ES-I3 (cell line): Measurements from ENCODE around the gene B3GALT5.

Experiments
- H3K36me3 ChIP-seq: 2 replicates; pipeline ENCODE4 v1.6.1; 2013; ENCODE audit warnings: mild to moderate bottlenecking, low read length, control low read depth, moderate library complexity; ENCODE audit not compliant: insufficient read depth
- H3K4me1 ChIP-seq: 2 replicates; pipeline ENCODE4 v1.6.1; 2013; ENCODE audit warnings: mild to moderate bottlenecking, control low read depth, low read length; ENCODE audit not compliant: insufficient read depth
- H3K9ac ChIP-seq: 2 replicates; pipeline ENCODE4 v1.6.1; 2013; ENCODE audit warnings: low read depth, mild to moderate bottlenecking, low read length, moderate library complexity
- H3K9me3 ChIP-seq: 2 replicates; pipeline ENCODE4 v1.6.1; 2013; ENCODE audit warnings: mild to moderate bottlenecking, low read length, moderate library complexity; ENCODE audit not compliant: control insufficient read depth, insufficient read depth

The B3GALT5 gene

DNA sequence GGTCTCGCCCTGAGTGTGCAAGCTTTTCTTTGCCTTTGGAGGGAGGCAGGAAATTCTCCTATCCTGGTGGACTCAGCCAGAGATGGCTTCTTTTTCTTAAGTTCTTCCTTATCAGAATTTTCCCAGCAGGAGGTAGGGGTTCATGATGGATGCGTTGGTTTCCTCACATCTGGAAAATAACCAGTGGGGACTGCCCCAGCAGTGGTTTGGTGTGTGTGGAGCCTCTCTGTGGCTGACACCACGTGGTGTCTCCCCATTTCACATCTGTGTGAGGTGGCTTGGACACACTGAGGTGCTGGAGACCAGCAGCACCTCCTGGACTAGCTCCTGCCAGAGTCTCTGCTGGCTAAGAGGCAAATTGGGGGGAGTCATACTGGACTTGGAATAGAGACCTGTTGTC is 32.6 kb downstream of the B3GALT5 start:
- Histone ChIP-seq H3K4me1 (peaks cover 47% of the 10 kb centered on the region), H3K36me3 (peaks cover 5% of the 10 kb centered on the region; the same call in 1 of the 2 replicates), H3K9me3 (no peaks in the 10 kb centered on the region), H3K9ac (no peak overlapping the region)

DNA sequence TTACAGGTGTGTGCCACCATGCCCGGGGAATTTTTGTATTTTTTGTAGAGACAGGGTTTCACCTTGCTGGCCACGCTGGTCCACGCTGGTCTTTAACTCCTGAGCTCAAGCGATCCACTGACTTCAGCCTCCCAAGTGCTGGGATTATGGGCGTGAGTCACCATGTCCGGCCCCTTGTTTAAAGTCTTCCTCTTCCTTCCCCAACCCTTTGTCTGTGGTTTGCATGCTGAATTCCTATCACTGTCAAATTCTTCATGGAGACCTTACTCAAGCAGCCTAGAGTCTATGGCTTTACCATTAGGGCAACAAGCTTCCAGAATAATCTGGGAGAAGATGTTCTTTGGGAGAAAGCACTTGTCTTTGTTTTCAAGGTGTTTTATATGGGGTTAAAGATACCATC is 34.7 kb downstream of the B3GALT5 start:
- Histone ChIP-seq H3K4me1 (peaks cover 40% of the 10 kb centered on the region), H3K9ac (no peak overlapping the region), H3K36me3 (peaks cover 10% of the 10 kb centered on the region; the same call in 1 of the 2 replicates), H3K9me3 (no peaks in the 10 kb centered on the region)

DNA sequence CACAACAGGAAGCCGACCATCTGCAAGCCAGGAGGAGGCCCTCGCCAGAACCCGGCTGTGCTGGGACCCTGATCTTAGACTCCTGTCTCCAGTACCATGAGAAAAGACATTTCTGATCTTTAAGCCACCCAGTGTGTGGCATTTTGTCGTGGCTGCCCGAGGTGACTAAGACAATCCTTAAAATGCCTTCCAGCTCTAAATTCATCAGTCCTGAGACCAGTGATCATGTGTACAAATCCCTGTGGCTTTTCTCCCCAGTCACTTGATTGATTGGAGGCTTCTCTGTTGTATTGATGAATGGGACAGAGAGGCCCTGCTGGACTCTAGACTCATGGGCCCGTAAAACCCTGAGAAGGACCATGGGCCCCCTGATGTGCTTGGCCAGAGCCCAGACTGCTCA is 36.1 kb downstream of the B3GALT5 start:
- H3K4me1 ChIP-seq, result peaks cover 26% of the 10 kb centered on the region
- H3K9ac ChIP-seq, result no peak overlapping the region
- H3K36me3 ChIP-seq, result peaks cover 14% of the 10 kb centered on the region; the same call in 1 of the 2 replicates
- H3K9me3 ChIP-seq, result peaks cover 5% of the 10 kb centered on the region

DNA sequence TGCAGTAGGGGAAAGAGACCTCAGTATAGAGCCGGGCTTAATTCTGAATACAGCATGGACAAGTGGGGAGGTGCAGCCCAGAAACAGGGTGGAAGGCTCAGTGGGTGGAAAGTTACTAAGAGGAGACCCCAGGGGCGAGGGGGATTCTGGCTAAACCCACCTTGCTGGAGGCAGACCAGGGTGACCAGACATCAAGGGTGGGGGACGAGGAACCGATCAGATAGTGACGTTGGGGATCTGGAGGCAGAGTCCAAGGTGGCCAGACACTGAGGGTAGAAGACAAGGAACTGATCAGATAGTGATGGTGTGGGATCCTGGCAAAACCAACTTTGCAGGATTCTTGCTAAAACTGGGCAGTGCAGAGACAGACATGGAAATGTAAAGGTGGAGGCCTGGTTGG is 36.8 kb downstream of the B3GALT5 start:
- H3K9ac ChIP-seq, result no peak overlapping the region
- peaks cover 5% of the 10 kb centered on the region for H3K9me3 ChIP-seq
- H3K36me3 ChIP-seq, result peaks cover 14% of the 10 kb centered on the region; the same call in 1 of the 2 replicates
- H3K4me1 ChIP-seq, result peaks cover 20% of the 10 kb centered on the region

DNA sequence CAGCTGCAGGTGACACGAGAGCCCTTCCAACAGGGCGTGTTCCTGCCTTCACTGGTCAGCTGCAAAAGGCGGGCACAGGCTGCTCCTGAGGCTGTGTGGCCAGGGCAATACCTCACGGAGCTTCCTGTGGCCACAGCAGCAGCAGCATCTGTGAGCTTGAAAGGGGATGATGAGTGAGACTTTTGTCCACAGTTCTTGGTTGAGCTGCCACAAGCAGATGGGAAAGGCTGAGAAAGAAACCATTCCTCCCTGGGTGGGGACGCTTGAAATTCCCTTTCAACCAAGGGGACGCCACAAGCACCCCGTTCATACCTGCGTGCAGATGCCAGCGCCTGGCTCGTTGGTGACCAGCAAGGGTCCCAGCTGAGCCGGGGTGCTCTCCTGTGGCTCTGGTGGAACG is 37.6 kb downstream of the B3GALT5 start:
- Histone ChIP-seq H3K4me1 (peaks cover 15% of the 10 kb centered on the region; the same call in 1 of the 2 replicates), H3K9me3 (peaks cover 5% of the 10 kb centered on the region), H3K36me3 (peaks cover 14% of the 10 kb centered on the region; the same call in 1 of the 2 replicates), H3K9ac (no peak overlapping the region)

DNA sequence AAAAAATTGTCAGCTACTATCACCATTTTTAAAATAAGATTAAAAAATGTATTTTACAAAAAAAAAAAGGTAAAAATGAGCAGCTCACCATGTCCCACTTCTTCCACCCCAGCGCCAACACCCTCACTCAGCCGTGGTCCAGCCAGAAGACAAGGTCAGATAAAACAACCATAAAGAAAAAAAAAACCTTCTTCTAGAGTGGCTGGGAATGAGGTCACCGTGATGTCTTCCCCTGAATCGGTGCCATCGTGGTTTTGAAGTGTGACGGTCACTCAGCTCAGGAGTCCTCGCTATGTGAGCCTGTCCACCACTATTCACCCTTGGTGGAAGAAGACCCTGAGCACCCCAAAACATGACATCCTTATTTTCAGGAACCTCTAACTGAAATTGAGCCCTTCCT is 38.1 kb downstream of the B3GALT5 start:
- peaks cover 10% of the 10 kb centered on the region; the same call in 1 of the 2 replicates for H3K4me1 ChIP-seq
- H3K9me3 ChIP-seq, result peaks cover 5% of the 10 kb centered on the region
- no peak overlapping the region for H3K9ac ChIP-seq
- H3K36me3 ChIP-seq, result peaks cover 14% of the 10 kb centered on the region; the same call in 1 of the 2 replicates

DNA sequence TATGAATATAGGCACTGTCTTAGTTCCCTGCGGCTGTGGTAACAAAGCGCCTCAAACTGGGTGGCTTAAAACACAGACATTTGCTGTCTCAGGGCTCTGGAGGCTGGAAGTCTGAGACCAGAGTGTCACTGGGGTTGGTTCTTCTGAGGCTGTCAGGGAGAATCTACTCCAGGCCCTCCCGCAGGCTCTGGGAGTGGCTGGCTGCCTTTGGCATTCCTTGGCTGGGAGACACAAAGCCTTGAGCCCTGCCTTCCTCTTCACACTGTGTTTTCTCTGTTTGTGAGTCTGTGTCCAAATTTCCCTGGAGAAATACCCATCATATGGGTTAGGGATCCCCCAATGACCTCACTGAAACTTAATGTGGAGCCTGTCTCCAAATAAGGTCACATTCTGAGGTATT is 38.5 kb downstream of the B3GALT5 start:
- Histone ChIP-seq H3K9ac (no peak overlapping the region), H3K4me1 (peaks cover 9% of the 10 kb centered on the region; the same call in 1 of the 2 replicates), H3K9me3 (peaks cover 5% of the 10 kb centered on the region), H3K36me3 (peaks cover 14% of the 10 kb centered on the region; the same call in 1 of the 2 replicates)

DNA sequence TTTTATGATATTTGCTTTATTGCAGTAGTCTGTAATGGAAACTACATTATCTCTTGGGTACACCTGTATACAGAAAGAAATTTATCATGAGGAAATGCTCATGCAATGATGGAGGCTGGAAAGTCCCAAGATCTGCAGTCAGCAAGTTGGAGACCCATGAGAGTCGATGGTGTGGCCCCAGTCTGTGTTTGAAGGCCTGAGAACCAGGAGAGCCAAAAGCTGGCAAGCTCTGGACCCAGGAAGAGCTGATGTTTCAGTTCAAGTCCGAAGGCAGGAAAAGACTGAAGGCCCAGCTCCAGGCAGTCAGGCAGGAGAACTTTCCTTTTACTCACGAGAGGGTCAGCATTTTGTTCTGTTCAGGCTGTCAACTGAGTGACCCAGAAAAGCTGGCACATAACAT is 42.2 kb downstream of the B3GALT5 start:
- Histone ChIP-seq H3K4me1 (no peaks in the 10 kb centered on the region), H3K36me3 (peaks cover 14% of the 10 kb centered on the region), H3K9ac (no peak overlapping the region), H3K9me3 (peaks cover 5% of the 10 kb centered on the region)

DNA sequence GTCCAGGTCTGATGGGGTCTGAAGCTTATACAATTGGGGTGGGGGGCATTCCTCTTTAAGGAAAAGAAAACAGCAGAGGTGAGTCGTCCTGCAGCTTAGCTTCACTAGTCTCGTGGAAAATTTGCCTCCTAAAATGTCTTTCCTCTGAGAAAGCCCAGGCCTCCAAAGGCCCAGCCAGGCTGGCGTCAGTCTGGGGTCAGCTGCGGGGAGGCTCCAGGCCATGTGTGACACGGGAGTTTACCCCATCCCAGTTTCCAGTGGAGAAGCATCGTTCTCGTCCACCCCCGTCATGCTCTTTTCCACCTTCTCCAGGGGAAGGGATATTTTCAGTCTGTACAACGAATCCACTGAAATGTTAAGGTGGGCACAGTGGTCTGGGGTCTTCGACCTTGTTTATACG is 42.8 kb downstream of the B3GALT5 start:
- H3K36me3 ChIP-seq, result peaks cover 14% of the 10 kb centered on the region
- no peak overlapping the region for H3K9ac ChIP-seq
- H3K4me1 ChIP-seq, result peaks cover 1% of the 10 kb centered on the region; the same call in 1 of the 2 replicates
- H3K9me3 ChIP-seq, result peaks cover 5% of the 10 kb centered on the region

DNA sequence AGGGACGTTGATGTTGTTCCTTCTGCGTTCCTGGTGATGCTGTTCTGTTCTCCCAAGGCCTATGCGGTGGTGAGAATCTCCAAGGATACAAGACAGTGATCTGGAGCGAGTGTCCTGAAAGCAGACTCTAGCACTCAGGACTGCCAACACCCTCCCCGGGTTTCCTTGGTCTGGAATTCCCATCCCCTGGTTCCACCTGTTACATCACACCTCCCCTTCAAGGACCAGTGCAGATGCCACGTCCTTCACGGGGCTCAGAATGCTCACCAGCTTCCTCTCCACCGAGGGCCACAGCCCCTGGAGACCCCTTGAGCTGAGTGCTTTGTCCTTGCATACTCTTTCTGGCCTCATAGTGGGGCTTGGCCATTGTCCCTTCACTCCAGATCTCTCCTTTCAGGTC is 43.5 kb downstream of the B3GALT5 start:
- Histone ChIP-seq H3K36me3 (peaks cover 14% of the 10 kb centered on the region), H3K9me3 (peaks cover 5% of the 10 kb centered on the region), H3K9ac (no peak overlapping the region), H3K4me1 (peaks cover 4% of the 10 kb centered on the region; the same call in 1 of the 2 replicates)

DNA sequence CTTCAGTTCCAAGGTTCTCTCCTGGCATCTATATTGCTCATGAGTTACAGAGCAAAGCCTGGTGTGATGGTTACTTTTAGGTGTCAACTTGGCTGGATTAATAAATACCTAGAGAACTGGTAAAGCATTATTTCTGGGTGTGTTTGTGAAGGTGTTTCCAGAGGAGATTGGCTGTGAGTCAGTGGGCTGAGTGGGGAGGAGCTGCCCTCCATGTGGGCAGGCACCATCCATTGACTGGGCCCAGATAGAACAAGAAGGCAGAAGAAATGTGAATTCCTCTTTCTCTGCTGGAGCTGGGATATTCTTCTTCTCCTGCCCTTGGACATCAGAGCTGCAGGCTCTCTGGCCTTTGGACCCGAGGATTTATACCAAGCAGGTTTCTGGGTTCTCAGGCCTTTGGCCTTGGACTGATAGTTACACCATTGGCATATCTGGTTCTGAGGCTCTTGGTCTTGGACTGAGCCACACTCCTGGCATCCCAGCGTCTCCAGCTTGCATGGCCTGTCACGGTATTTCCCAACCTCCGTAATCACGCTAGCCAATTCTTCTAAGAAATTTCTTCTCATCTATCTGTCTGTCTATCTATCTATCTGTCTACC is 44.5 kb downstream of the B3GALT5 start:
- Histone ChIP-seq H3K4me1 (peaks cover 4% of the 10 kb centered on the region; the same call in 1 of the 2 replicates), H3K9me3 (peaks cover 5% of the 10 kb centered on the region), H3K36me3 (peaks cover 9% of the 10 kb centered on the region), H3K9ac (no peak overlapping the region)

DNA sequence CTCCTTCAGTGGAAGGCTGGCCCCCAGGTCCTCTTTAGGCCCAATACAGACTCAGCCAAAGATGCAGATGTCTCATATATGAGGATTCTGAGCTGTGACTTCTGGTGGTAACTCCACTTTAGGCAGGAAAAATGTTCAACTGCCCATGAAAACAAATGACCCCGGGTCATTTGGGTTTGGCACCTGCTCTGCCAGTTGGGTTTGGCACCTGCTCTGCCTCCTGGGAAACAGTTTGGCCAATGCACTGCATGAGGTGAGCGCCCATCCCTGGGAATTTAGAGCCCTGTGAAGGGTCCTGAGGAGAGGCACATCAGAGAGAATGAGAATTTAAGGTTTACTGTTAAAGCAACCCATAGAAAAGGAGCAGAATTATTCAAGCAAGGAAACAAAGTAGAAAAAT is 45.3 kb downstream of the B3GALT5 start:
- H3K36me3 ChIP-seq, result peaks cover 5% of the 10 kb centered on the region
- H3K9ac ChIP-seq, result no peak overlapping the region
- H3K4me1 ChIP-seq, result peaks cover 4% of the 10 kb centered on the region; the same call in 1 of the 2 replicates
- peaks cover 5% of the 10 kb centered on the region for H3K9me3 ChIP-seq

DNA sequence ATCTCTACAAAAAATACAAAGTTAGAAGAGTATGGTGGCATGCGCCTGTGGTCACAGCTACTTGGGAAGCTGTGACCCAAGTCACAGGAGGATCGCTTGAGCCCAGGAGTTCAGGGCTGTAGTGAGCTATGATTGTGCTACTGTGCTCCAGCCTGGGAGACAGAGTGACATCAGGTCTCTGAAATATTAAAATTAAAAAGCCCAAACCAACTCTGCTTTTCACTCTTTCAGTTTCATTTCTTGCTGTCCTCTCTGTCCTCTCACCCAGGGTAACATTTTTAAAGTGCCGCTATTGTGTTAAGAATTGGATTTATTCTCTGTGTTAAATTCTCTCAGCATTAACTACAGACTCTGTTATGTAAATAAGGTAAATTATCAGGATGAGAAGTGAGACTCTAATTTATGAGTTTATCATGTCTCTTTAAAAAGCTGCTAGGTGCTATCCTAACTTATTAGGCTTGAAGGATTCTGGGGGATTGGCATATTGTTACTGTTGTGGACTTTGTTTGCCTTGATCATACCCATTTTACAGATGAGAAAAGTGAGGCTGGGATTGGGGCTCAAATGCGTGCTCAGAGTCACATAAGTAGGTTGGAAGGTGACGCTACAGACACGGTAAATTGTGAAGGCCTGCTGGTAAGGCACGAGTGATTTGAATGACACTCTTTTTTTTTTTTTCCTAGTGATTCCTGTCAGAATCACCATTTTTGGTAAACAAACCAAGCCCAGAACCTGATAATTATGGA is 46.5 kb downstream of the B3GALT5 start:
- Histone ChIP-seq H3K4me1 (peaks cover 4% of the 10 kb centered on the region; the same call in 1 of the 2 replicates), H3K36me3 (peaks cover 5% of the 10 kb centered on the region), H3K9ac (no peak overlapping the region), H3K9me3 (no peaks in the 10 kb centered on the region)

DNA sequence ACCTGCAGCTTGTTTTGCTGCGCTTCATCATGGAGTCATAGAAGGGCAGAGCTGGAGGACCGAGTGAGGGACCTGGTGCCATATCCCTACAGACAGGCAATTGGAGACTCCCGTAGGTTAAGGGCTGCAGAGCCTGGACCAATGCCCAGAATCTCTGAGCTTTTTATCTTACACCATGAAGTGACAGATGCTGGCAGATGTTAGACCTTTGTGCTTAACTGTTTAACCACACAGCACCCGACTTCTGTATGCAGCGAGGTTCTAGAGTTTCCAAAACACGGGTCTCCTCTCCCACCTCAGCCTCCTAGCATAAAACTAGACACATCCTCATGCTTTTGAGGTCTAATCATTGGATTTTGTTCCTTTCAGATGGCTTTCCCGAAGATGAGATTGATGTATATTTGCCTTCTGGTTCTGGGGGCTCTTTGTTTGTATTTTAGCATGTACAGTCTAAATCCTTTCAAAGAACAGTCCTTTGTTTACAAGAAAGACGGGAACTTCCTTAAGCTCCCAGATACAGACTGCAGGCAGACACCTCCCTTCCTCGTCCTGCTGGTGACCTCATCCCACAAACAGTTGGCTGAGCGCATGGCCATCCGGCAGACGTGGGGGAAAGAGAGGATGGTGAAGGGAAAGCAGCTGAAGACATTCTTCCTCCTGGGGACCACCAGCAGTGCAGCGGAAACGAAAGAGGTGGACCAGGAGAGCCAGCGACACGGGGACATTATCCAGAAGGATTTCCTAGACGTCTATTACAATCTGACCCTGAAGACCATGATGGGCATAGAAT is 47.6 kb downstream of the B3GALT5 start:
- Histone ChIP-seq H3K36me3 (peaks cover 5% of the 10 kb centered on the region), H3K9ac (no peak overlapping the region), H3K4me1 (peaks cover 4% of the 10 kb centered on the region; the same call in 1 of the 2 replicates), H3K9me3 (no peaks in the 10 kb centered on the region)
